GM21576 (cell line): ENCODE data around the gene ABCA5.
"Not testable (repeated sequence)": the region's sequence is repeated elsewhere in the genome, so short reads cannot be mapped to it uniquely, and the experiment has no call there.

Experiments used
- ATAC-seq: cut with Tn5 transposase; IDR thresholded peaks from one replicate; pipeline ENCODE4 v1.9.1; 2021; ENCODE audit warnings: mild to moderate bottlenecking, moderate library complexity; ENCODE audit not compliant: unreplicated experiment

Gene ABCA5

GRCh38 chr17:69222707-69223258 is 104.2 kb downstream of the ABCA5 start:
- ATAC-seq = no peak

- no peak for ATAC-seq
Measured at GRCh38 chr17:69220098-69220497, 106.8 kb downstream of the ABCA5 start.

- ATAC-seq = no peak
Measured at GRCh38 chr17:69218986-69219385, 107.9 kb downstream of the ABCA5 start.

GRCh38 chr17:69213059-69213813 is 113.7 kb downstream of the ABCA5 start:
- no peak for ATAC-seq

GRCh38 chr17:69208640-69209039 is 118.3 kb downstream of the ABCA5 start:
- no peak for ATAC-seq

- no peak for ATAC-seq
Measured at GRCh38 chr17:69207151-69207550, 119.8 kb downstream of the ABCA5 start.

- ATAC-seq = no peak
Measured at GRCh38 chr17:69198238-69198637, 128.7 kb downstream of the ABCA5 start.

- ATAC-seq = not testable (repeated sequence)
Measured at GRCh38 chr17:69196105-69196653, 130.8 kb downstream of the ABCA5 start.
